Fibroblast of lung (primary cell): ENCODE results near the gene PRXL2A.

ENCODE experiments used
- CTCF ChIP-seq, 2 donors: IDR thresholded peaks in 1 of 2; conservative IDR thresholded peaks in 1 of 2; 1 replicate in 1 of 2; 2 replicates in 1 of 2; pipeline ENCODE4 v1.5.1; 2011 to 2012; ENCODE audit warnings: low read length in 2 of 2, control low read depth in 1 of 2, inconsistent platforms in 1 of 2, low read depth in 1 of 2, mild to moderate bottlenecking in 1 of 2
- EZH2 ChIP-seq: IDR thresholded peaks from 2 replicates; pipeline ENCODE4 v1.5.1; 2012; ENCODE audit warnings: low read length, control low read depth, mild to moderate bottlenecking; ENCODE audit errors: missing control alignments

GRCh38 chr10:80365510-80365909, 42.8 kb upstream of the PRXL2A start:
- TF ChIP-seq EZH2 (no peak), CTCF (conservative IDR thresholded peaks at IDR 0.05 in 1 of 2, IDR thresholded peaks at IDR 0.05 in 1 of 2; ENCODE audit: low read depth in 1 of 2, low read length in 2 of 2) (no peak)
